GM04504 (cell line): ENCODE data around the gene TCL1B.
"Not testable (repeated sequence)": the region's sequence is repeated elsewhere in the genome, so short reads cannot be mapped to it uniquely, and the experiment has no call there.

Experiments
- DNase-seq: peaks from one replicate; pipeline ENCODE4 v3.0.0-alpha.2; 2012; ENCODE audit warnings: low read depth

The TCL1B gene

GRCh38 chr14:95703805-95704204 is 17.6 kb downstream of the TCL1B start:
- no peak for DNase-seq

GRCh38 chr14:95705518-95705917 is 19.3 kb downstream of the TCL1B start:
- no peak for DNase-seq

GRCh38 chr14:95707327-95707726 is 21.1 kb downstream of the TCL1B start:
- DNase-seq = no peak

GRCh38 chr14:95710106-95710505 is 23.9 kb downstream of the TCL1B start:
- DNase-seq = no peak

GRCh38 chr14:95711476-95712176 is 25.4 kb downstream of the TCL1B start:
- no peak for DNase-seq

GRCh38 chr14:95712398-95712797 is 26.2 kb downstream of the TCL1B start:
- DNase-seq = no peak

- DNase-seq = no peak
Observed at GRCh38 chr14:95713596-95714371, 27.6 kb downstream of the TCL1B start, which contains the start of gene TCL1A. Gene TCL1A (minus strand): TSS chr14:95714125. CDS start chr14:95714066, 59 bp downstream.

GRCh38 chr14:95722525-95723190 is 36.4 kb downstream of the TCL1B start:
- DNase-seq = no peak

- no peak for DNase-seq
Observed at GRCh38 chr14:95725685-95726336, 39.6 kb downstream of the TCL1B start.

- DNase-seq = no peak
Observed at GRCh38 chr14:95727056-95727700, 41.0 kb downstream of the TCL1B start.

GRCh38 chr14:95729402-95730028 is 43.3 kb downstream of the TCL1B start:
- DNase-seq = not testable (repeated sequence)

- no peak for DNase-seq
Observed at GRCh38 chr14:95730126-95730525, 43.9 kb downstream of the TCL1B start.

- no peak for DNase-seq
Observed at GRCh38 chr14:95733212-95733611, 47.0 kb downstream of the TCL1B start.

GRCh38 chr14:95739356-95739755 is 53.1 kb downstream of the TCL1B start:
- DNase-seq = no peak

GRCh38 chr14:95741038-95741490 is 54.8 kb downstream of the TCL1B start:
- DNase-seq = no peak

GRCh38 chr14:95741781-95742180 is 55.6 kb downstream of the TCL1B start:
- DNase-seq = no peak
